ENCODE results near the gene TTC12.

The TTC12 gene

DNA sequence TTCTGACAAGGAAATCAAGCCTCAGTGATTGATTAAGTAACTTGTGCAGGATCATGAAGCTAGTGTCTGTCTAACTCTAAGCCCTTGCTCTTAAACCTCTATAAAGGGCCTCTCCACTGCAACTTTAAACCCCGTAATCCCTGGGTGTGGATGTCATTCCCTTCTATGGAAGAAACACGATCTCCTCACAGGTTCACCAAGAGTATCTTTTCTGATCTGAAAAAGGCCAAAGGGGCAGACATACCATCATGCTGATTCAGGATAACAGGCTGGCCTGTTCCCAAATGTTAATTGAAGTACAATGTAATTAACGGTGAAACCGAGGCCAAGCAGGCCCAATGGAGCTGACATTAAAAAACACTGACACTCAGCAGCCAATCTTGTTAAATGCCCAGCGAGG is 17.1 kb downstream of the TTC12 start:
- no peak for DNase-seq

DNA sequence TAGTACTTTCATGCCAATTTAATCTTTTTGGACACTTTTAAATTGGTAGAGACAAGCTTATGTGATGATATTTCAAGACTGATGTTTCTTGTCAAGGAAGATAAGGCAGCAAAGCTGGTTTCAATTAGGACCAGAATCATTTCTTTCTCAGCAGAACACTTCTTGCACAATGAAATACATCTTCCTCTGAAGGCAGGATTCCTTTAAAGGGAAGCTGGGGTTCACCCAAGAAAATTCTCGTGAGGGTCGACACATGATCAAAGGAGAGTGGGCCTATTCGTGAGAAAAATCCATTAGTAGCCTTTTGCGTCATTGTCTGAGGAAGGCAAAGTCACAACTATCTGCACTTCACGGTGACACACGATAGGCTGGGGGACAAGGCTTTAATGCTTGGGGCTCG is 17.6 kb downstream of the TTC12 start:
- DNase-seq = no peak

- no peak for DNase-seq
These were observed 18.4 kb downstream of the TTC12 start for GRCh38 chr11:113332638-113333329.

DNA sequence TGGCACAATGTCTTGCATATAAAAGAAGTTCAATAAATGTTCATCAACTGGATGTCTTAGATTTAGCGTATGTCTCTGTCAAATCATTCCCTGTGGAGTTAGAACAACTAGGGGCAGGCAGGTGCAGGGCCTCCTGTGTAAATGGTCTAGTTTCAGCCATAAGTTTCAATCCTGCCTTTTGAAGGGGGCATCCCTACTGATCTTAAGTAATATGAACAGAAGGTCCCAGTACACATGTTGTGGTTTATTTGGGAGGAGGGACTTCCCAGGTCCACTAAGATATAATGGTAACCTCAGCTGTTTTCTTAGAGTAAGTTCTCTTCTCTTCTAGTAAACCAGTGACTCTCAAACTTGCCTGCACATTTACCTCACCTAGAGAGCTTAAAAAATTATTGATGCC is 19.8 kb downstream of the TTC12 start:
- no peak for DNase-seq

DNA sequence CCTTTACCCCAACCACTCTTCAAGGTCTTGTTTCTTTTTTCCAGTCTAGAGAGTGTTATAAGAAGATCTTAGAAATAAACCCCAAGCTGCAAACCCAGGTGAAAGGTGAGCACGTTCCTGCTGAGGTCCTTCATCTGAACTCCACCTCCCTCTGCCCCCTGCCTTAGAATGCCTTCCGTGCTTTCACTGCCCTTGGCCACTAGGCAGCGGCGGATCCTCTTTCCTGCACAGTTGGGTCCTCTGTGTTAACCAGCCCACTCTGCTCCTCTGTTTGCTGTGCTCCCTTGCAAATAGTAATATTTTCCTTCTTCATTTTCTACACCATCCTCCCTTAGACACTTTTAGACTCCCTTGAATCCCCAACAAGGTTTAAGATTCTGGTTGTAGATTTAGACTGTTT is 24.3 kb downstream of the TTC12 start:
- DNase-seq = no peak

GRCh38 chr11:113339929-113340589 is 25.7 kb downstream of the TTC12 start:
- DNase-seq = no peak

GRCh38 chr11:113341388-113342165 is 27.2 kb downstream of the TTC12 start:
- no peak for DNase-seq

DNA sequence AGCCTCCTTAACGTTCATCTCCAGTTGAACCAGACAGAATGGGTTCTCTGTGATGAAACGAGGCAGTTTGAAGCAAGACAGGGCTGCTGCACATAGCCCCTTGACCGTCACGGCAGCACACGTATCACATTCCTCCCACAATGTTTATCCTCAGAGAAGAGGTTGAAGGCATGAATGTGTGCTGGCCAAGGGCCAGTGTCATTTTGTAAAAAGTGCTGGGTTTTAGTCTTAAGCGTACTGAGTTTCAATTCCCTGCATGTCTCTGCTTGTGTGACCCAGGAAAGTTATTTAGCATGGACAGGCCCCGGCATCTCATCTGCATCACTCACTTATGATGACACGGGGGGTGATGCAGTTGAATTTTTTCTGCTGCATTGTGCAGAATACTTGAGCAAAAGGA is 31.6 kb downstream of the TTC12 start:
- DNase-seq = no peak

GRCh38 chr11:113349528-113349927 is 35.1 kb downstream of the TTC12 start:
- DNase-seq = no peak

GRCh38 chr11:113350336-113351067 is 36.1 kb downstream of the TTC12 start:
- DNase-seq = no peak

DNA sequence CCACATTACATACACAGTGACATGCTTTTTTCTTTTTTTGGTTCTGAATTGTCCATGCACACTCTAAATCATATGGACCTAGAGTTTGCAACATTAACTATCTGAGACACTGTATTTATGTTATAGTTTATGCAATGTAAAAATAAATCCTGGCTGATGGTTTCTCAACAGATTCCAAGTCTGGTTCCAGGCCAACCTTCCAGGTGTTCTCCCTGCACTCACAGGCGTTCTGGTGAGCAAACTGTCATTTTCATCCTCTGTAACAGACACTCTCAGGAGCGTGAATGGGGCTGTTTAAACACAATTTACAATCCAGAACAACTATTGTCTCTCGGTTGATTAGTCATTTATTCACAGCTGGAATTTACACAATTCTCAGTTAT is 36.7 kb downstream of the TTC12 start:
- no peak for DNase-seq

DNA sequence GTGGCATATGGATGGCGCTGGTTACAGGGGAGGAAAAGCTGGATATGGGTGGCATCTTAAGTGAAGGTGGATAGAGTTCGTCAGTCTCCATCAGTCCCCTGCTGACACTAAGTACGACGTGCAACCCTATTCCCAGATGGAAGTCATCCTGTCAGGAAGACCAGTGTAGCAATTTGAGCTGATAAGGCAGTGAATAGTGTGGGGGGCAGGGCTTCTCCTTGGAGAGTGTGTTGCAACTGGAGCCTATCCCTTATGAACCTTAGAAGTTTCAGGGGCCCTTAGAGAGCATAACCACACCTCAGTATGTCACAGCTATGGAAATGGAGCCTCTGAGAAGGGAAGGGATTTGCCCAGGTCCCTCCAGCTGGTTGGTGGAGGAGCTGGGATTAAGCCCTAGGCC is 37.1 kb downstream of the TTC12 start:
- no peak for DNase-seq

DNA sequence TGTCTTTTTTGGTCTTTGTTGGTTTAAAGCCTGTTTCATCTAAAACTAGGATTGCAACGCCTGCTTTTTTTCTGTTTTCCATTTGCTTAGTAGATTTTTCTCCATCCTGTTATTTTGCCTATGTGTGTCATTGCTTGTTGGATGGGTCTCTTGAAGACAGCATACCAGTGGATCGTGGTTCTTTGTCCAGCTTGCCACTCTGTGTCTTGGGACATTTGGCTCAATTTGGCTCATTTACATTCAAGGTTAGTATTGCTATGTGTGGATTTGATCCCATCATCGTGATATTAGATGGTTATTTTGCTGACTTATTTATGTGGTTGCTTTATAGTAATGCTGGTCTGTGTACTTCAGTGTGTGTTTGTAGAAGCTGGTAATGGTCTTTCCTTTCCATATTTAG is 41.8 kb downstream of the TTC12 start:
- DNase-seq = no peak

- no peak for DNase-seq
These were observed 49.0 kb downstream of the TTC12 start for GRCh38 chr11:113363406-113363805.

- no peak for DNase-seq
These were observed 49.7 kb downstream of the TTC12 start for GRCh38 chr11:113363996-113364641.

GRCh38 chr11:113365895-113366294 is 51.5 kb downstream of the TTC12 start:
- DNase-seq = no peak

DNA sequence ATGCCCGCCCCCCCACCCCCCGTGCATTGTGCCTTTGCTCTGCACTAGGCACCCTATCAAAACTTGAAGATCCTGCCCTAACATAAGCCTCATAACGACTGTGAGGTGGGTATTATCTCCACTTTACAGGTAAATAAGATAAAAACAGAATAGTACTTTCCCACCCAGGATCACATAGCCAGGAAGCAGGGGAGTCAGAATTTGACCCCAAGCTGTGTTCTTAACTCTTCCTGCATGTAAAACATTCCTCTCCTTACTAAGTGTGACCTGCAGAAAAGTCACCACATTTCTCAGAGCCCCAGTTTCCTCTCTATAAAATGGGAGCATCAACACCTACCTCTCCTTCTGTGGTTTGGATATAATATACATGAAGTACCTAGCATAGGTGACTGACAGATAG is 55.0 kb downstream of the TTC12 start:
- DNase-seq = no peak

- no peak for DNase-seq
These were observed 56.3 kb downstream of the TTC12 start for GRCh38 chr11:113370634-113371033.

- no peak for DNase-seq
These were observed 57.9 kb downstream of the TTC12 start for GRCh38 chr11:113372309-113372708.

- DNase-seq = no peak
These were observed 58.9 kb downstream of the TTC12 start for GRCh38 chr11:113373306-113373705.

DNA sequence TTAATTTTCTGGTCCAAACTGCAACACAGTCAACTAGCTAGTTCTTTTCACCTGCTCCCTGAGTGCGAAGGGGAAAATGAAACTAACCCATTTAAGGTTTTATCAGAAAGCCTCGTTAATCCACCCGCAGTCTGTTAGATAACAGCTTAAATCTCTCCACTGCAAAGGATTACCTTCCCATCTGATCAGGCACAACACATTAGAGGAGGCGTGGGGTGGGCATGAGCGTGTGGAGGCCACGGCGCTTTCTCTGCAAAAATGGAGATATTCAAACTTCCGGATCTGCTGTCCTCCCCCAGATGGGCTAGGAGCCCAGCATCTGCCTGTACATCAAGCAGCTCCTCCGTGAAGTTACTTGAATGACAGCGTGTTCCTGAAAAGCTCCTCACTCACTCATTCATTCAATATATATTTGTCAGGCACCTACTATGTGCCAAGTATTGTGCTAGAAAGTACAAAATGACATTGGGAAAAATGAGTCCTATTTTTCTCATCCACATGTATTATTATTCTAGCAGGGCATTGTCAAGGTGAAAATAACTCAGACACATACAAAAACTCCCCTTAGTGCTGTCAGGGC is 59.7 kb downstream of the TTC12 start:
- no peak for DNase-seq

GRCh38 chr11:113375402-113375801 is 61.0 kb downstream of the TTC12 start:
- DNase-seq = no peak

- no peak for DNase-seq
These were observed 61.8 kb downstream of the TTC12 start for GRCh38 chr11:113376156-113376555.

Data from SW 1271 (cell line).